Measurements from ENCODE around the gene CD79A.

DNA sequence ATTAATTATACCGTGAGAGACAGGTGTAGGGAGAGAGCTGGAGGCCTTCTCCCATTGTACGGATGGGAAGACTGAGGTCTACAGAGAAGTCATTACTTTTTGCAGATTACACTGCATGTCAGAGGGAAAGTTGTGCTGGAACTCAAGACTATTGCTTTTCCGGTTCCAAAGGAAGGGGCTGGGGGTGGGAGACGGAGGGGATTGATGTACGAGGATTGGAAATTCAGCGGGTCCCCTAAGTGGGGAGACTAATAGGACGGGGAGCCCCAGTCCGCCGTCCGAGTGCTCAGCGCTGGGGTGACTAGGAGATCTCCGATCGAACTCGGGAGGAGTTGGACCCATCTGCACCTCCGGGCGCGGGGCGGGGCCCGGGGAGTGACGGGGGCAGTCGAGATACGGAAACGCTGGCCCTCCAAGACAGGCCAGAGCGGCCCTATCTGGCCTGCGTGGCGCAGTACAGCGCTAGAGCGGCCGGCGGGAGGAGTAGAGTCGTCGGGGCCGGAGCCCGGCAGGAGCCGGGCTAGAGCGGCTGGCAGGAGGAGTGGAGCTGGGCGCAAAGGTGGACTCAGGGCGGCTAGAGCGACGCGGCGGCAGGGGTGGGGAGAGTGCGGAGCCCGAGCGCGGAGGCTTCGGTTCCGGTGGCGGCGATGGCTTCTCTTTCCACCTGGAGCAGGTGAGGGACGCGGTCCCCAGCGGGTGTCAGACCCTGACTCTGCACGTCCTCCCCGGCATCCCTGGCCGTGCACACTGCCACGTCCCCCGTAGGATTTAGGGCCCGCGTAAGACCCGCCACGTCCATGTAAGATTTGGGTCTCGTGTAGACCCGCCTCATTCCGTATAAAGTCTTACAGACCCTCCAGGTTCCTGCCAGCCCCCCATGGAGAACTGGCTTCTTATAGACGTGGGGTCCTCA, 7.0 kb downstream of the CD79A start:
- peak; percentile 86 for TF ChIP-seq POLR2A (IDR thresholded peaks at IDR 0.05; ENCODE audit: low read depth, low read length)
- TF ChIP-seq, protein P1, sequence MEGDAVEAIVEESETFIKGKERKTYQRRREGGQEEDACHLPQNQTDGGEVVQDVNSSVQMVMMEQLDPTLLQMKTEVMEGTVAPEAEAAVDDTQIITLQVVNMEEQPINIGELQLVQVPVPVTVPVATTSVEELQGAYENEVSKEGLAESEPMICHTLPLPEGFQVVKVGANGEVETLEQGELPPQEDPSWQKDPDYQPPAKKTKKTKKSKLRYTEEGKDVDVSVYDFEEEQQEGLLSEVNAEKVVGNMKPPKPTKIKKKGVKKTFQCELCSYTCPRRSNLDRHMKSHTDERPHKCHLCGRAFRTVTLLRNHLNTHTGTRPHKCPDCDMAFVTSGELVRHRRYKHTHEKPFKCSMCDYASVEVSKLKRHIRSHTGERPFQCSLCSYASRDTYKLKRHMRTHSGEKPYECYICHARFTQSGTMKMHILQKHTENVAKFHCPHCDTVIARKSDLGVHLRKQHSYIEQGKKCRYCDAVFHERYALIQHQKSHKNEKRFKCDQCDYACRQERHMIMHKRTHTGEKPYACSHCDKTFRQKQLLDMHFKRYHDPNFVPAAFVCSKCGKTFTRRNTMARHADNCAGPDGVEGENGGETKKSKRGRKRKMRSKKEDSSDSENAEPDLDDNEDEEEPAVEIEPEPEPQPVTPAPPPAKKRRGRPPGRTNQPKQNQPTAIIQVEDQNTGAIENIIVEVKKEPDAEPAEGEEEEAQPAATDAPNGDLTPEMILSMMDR (IDR thresholded peaks at IDR 0.05; ENCODE audit: extremely low read depth in 1 of 2, insufficient read depth in 1 of 2, low read depth in 1 of 2, low read length in 2 of 2), result peak in 1 of 2 donors; percentile 18
- peak; percentile 97 for TF ChIP-seq POLR2AphosphoS5 (IDR thresholded peaks at IDR 0.05; ENCODE audit: insufficient read depth, low read depth, low read length)
- TF ChIP-seq, protein P2, sequence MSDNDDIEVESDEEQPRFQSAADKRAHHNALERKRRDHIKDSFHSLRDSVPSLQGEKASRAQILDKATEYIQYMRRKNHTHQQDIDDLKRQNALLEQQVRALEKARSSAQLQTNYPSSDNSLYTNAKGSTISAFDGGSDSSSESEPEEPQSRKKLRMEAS (IDR thresholded peaks at IDR 0.05; ENCODE audit: insufficient read depth, insufficient read length), result no peak
- no peak for TF ChIP-seq EZH2 (IDR thresholded peaks at IDR 0.05; ENCODE audit: borderline replicate concordance, low read depth, low read length, severe bottlenecking)
